ENCODE measurements around the gene GBGT1.
A peak's percentile ranks its signal among the peaks of the same experiment; 100 is the strongest.

The GBGT1 gene

GRCh38 chr9:133148199-133149129 is 15.2 kb downstream of the GBGT1 start:
- peak overlapping the region; percentile 99 for H3K4me2 ChIP-seq (ENCODE audit: low read length)
- no CpG with 5 or more reads among the region's 65 CpGs for WGBS (ENCODE audit: extremely low coverage, insufficient coverage, insufficient read length)

DNA sequence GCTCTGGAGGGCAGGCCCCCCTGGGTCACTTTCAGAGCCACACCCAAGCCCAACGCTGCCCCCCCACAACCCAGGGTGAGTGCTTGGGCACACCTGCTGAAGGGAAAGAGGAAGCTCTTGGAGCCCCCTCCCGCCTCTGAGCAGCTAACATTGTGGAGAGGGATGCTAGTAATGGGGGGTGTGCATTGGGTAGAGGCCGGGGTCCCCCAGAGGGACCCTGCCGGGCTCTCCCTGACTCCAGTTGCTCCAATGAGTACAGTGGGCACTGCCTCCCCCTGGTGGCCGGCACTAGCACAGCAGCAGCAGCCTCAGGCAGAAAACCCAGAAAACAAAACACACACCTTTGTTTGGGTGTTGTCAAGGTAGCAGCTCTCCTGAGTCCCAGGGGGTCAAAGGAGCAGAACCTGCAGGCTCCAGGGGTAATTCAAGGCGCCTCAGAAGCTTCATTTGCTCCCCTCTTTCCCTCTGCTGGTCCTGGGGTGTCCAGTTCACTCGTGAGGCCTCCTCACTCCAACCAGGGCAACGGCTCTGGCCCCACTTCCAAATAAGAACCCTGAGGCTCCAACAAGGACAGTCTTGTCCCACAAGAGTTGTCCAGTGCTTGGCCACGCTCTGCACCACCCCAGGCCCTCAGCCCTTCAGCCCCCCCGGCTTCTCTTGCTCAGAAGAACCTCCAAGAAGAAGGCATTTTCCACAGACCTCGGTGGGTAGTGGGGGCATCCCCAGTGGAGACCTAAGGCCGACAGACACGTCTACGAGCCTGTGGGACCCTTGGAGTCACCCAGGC is 16.1 kb downstream of the GBGT1 start:
- H4K12ac ChIP-seq (ENCODE audit: low read depth, low read length), result peak overlapping the region; percentile 3
- no peaks in the 10 kb centered on the region for H3K27me3 ChIP-seq (ENCODE audit: insufficient read depth, low read length)
- peak overlapping the region; percentile 31 for H4K91ac ChIP-seq (ENCODE audit: low read depth, low read length)

More at GRCh38 chr9:133148199-133149129, 15.2 kb downstream of the GBGT1 start:
- DNase-seq, result peak; percentile 41 to 68
- H3K23ac ChIP-seq (ENCODE audit: low read length), result peak overlapping the region; percentile 19
- H3K79me2 ChIP-seq (ENCODE audit: control insufficient read depth, insufficient read depth, low read length, poor library complexity), result peaks cover 10% of the 10 kb centered on the region
- peak overlapping the region; percentile 89 for H3K4me3 ChIP-seq (ENCODE audit: low read depth, low read length)
- H3K9me3 ChIP-seq (ENCODE audit: insufficient read depth, low read depth, low read length), result no peaks in the 10 kb centered on the region
- peak overlapping the region; percentile 48 for H3K14ac ChIP-seq (ENCODE audit: low read length)
- peak overlapping the region; percentile 94 for H3K9ac ChIP-seq (ENCODE audit: low read length)
- H2BK12ac ChIP-seq (ENCODE audit: low read length), result peak overlapping the region; percentile 12
- H3K79me1 ChIP-seq (ENCODE audit: low read length), result peaks cover 16% of the 10 kb centered on the region
- H4K12ac ChIP-seq (ENCODE audit: low read depth, low read length), result peak overlapping the region; percentile 89
- H2AFZ ChIP-seq (ENCODE audit: insufficient read depth, low read length, poor library complexity), result peak overlapping the region; percentile 18
- H3K18ac ChIP-seq (ENCODE audit: low read length), result peak overlapping the region; percentile 50
- H3K27me3 ChIP-seq (ENCODE audit: insufficient read depth, low read length), result no peaks in the 10 kb centered on the region
- no peaks in the 10 kb centered on the region for H3K36me3 ChIP-seq (ENCODE audit: control insufficient read depth in 1 of 2, insufficient read depth in 2 of 2, low read length in 2 of 2)
- H3K4ac ChIP-seq (ENCODE audit: low read depth, low read length), result peak overlapping the region; percentile 66
- H2BK120ac ChIP-seq (ENCODE audit: insufficient read depth, low read length, poor library complexity), result peak overlapping the region; percentile 35
- peak overlapping the region; percentile 20 for H3K27ac ChIP-seq (ENCODE audit: low read depth, low read length)
- peak overlapping the region; percentile 44 for H2AK5ac ChIP-seq (ENCODE audit: low read length)
- H4K91ac ChIP-seq (ENCODE audit: low read depth, low read length), result peak overlapping the region; percentile 52
- H4K8ac ChIP-seq (ENCODE audit: low read depth, low read length), result peak overlapping the region; percentile 30
- H2BK5ac ChIP-seq (ENCODE audit: low read depth, low read length, poor library complexity), result no peak overlapping the region
- H3K4me1 ChIP-seq (ENCODE audit: control insufficient read depth in 1 of 2, insufficient read depth in 2 of 2, low read length in 2 of 2), result peaks cover 14 to 27% of the 10 kb centered on the region in 2 experiments

GRCh38 chr9:133146746-133147411 is 16.8 kb downstream of the GBGT1 start:
- WGBS (ENCODE audit: extremely low coverage, insufficient coverage, insufficient read length), result no CpG with 5 or more reads among the region's 7 CpGs
- H3K4me2 ChIP-seq (ENCODE audit: low read length), result no peak overlapping the region

More for the DNA sequence above, 16.1 kb downstream of the GBGT1 start:
- H2BK5ac ChIP-seq (ENCODE audit: low read depth, low read length, poor library complexity), result no peak overlapping the region
- no peaks in the 10 kb centered on the region for H3K9me3 ChIP-seq (ENCODE audit: insufficient read depth, low read depth, low read length)
- H2BK12ac ChIP-seq (ENCODE audit: low read length), result peak overlapping the region; percentile 12
- H3K36me3 ChIP-seq (ENCODE audit: control insufficient read depth in 1 of 2, insufficient read depth in 2 of 2, low read length in 2 of 2), result peaks cover 0 to 3% of the 10 kb centered on the region in 2 experiments
- H3K4me2 ChIP-seq (ENCODE audit: low read length), result peak overlapping the region; percentile 99
- peak overlapping the region; percentile 20 for H3K27ac ChIP-seq (ENCODE audit: low read depth, low read length)
- peak; percentile 69 to 90 for DNase-seq
- H3K4ac ChIP-seq (ENCODE audit: low read depth, low read length), result no peak overlapping the region
- H3K14ac ChIP-seq (ENCODE audit: low read length), result peak overlapping the region; percentile 40
- H2AK5ac ChIP-seq (ENCODE audit: low read length), result peak overlapping the region; percentile 44
- no peak overlapping the region for H3K4me3 ChIP-seq (ENCODE audit: low read depth, low read length)
- H3K79me1 ChIP-seq (ENCODE audit: low read length), result peaks cover 16% of the 10 kb centered on the region
- H3K9ac ChIP-seq (ENCODE audit: low read length), result no peak overlapping the region
- WGBS (ENCODE audit: extremely low coverage, insufficient coverage, insufficient read length), result no CpG with 5 or more reads among the region's 14 CpGs
- peaks cover 21 to 34% of the 10 kb centered on the region in 2 experiments for H3K4me1 ChIP-seq (ENCODE audit: control insufficient read depth in 1 of 2, insufficient read depth in 2 of 2, low read length in 2 of 2)
- H3K79me2 ChIP-seq (ENCODE audit: control insufficient read depth, insufficient read depth, low read length, poor library complexity), result peaks cover 10% of the 10 kb centered on the region
- no peak overlapping the region for H3K23ac ChIP-seq (ENCODE audit: low read length)
- peak overlapping the region; percentile 35 for H2BK120ac ChIP-seq (ENCODE audit: insufficient read depth, low read length, poor library complexity)
- peak overlapping the region; percentile 17 for H2AFZ ChIP-seq (ENCODE audit: insufficient read depth, low read length, poor library complexity)
- no peak overlapping the region for H4K8ac ChIP-seq (ENCODE audit: low read depth, low read length)
- no peak overlapping the region for H3K18ac ChIP-seq (ENCODE audit: low read length)

More at GRCh38 chr9:133146746-133147411, 16.8 kb downstream of the GBGT1 start:
- no peak overlapping the region for H4K12ac ChIP-seq (ENCODE audit: low read depth, low read length)
- no peak overlapping the region for H2AK5ac ChIP-seq (ENCODE audit: low read length)
- no peak overlapping the region for H2BK5ac ChIP-seq (ENCODE audit: low read depth, low read length, poor library complexity)
- no peaks in the 10 kb centered on the region for H3K9me3 ChIP-seq (ENCODE audit: insufficient read depth, low read depth, low read length)
- H3K36me3 ChIP-seq (ENCODE audit: control insufficient read depth in 1 of 2, insufficient read depth in 2 of 2, low read length in 2 of 2), result peaks cover 0 to 3% of the 10 kb centered on the region in 2 experiments
- no peak overlapping the region for H3K14ac ChIP-seq (ENCODE audit: low read length)
- no peak overlapping the region for H3K9ac ChIP-seq (ENCODE audit: low read length)
- H3K4me3 ChIP-seq (ENCODE audit: low read depth, low read length), result no peak overlapping the region
- H3K27ac ChIP-seq (ENCODE audit: low read depth, low read length), result no peak overlapping the region
- no peak overlapping the region for H2AFZ ChIP-seq (ENCODE audit: insufficient read depth, low read length, poor library complexity)
- H4K8ac ChIP-seq (ENCODE audit: low read depth, low read length), result no peak overlapping the region
- H3K79me2 ChIP-seq (ENCODE audit: control insufficient read depth, insufficient read depth, low read length, poor library complexity), result peaks cover 10% of the 10 kb centered on the region
- peaks cover 23 to 35% of the 10 kb centered on the region in 2 experiments for H3K4me1 ChIP-seq (ENCODE audit: control insufficient read depth in 1 of 2, insufficient read depth in 2 of 2, low read length in 2 of 2)
- H4K91ac ChIP-seq (ENCODE audit: low read depth, low read length), result no peak overlapping the region
- H3K27me3 ChIP-seq (ENCODE audit: insufficient read depth, low read length), result no peaks in the 10 kb centered on the region
- no peak overlapping the region for H2BK12ac ChIP-seq (ENCODE audit: low read length)
- no peak overlapping the region for H3K4ac ChIP-seq (ENCODE audit: low read depth, low read length)
- H2BK120ac ChIP-seq (ENCODE audit: insufficient read depth, low read length, poor library complexity), result no peak overlapping the region
- no peak overlapping the region for H3K23ac ChIP-seq (ENCODE audit: low read length)
- peak overlapping the region; percentile 18 for H3K18ac ChIP-seq (ENCODE audit: low read length)
- peaks cover 16% of the 10 kb centered on the region for H3K79me1 ChIP-seq (ENCODE audit: low read length)
- no peak for DNase-seq

Data from trophoblast cell (in vitro differentiated cells and primary cell).